ENCODE data around the gene LRRC41. TPM values are rescaled to one million over a fixed set of nuclear protein-coding genes. Genes with fewer than 3 reads are reported as not detected.

The LRRC41 gene
- total and polyA plus RNA-seq, 10 donors, result 13.3 to 57.2 (median 40.7) TPM

DNA sequence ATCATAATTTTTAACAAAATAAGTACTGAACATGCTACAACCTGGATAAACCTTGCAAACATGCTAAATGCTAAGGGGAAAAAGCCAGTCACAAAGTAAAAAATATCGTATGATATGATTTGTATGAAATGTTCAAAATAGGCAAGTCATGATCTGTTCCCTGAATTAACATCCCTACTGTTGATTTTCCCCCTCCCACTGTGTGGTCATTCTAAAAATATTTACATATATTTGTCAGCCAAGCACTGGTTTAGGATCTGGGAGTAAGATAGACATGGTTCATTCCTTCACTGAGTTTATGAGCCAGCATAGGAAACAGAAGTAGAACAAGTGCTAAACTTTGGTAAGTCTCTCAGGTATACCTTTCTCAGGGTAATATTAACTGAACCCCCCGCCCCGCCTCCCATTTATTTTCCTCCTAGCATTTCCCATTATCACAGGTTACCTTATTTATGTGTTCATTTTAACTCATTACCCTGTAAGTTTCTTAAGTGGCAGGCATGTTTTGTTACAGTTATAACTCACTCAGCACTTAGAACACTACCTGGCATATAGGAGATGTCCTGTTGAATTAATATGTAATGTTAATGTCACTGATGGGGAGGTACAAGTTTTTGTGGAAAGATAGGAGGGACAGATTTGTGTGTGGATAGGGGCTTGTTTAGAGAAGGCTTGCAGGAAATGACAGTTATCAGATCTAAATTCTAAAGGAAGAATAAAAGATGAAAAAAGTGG lies 12.4 kb upstream of the LRRC41 start:
- peaks cover 3 to 83% (median 67%) of the 10 kb centered on the region in 6 donors for H3K36me3 ChIP-seq

GRCh38 chr1:46310321-46310720 lies 6.9 kb upstream of the LRRC41 start:
- intact Hi-C loops (cut with DNase I; ENCODE audit: low total_unique reads), result no loop called here
- H3K4me3 ChIP-seq, result no peak overlapping the region
- DNase-seq, result no peak
- H3K27me3 ChIP-seq (replicated peaks in 1 of 7), result no peaks in the 10 kb centered on the region
- peaks cover 3 to 82% (median 59%) of the 10 kb centered on the region in 6 donors for H3K36me3 ChIP-seq
- TF ChIP-seq POLR2A (IDR thresholded peaks at IDR 0.05), result no peak
- TF ChIP-seq, protein P1, sequence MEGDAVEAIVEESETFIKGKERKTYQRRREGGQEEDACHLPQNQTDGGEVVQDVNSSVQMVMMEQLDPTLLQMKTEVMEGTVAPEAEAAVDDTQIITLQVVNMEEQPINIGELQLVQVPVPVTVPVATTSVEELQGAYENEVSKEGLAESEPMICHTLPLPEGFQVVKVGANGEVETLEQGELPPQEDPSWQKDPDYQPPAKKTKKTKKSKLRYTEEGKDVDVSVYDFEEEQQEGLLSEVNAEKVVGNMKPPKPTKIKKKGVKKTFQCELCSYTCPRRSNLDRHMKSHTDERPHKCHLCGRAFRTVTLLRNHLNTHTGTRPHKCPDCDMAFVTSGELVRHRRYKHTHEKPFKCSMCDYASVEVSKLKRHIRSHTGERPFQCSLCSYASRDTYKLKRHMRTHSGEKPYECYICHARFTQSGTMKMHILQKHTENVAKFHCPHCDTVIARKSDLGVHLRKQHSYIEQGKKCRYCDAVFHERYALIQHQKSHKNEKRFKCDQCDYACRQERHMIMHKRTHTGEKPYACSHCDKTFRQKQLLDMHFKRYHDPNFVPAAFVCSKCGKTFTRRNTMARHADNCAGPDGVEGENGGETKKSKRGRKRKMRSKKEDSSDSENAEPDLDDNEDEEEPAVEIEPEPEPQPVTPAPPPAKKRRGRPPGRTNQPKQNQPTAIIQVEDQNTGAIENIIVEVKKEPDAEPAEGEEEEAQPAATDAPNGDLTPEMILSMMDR (IDR thresholded peaks at IDR 0.05 in 8 of 11, conservative IDR thresholded peaks at IDR 0.05 in 3 of 11), result no peak
- TF ChIP-seq POLR2AphosphoS5 (IDR thresholded peaks at IDR 0.05), result no peak
- WGBS, 5 donors, result 96 to 98% (median 98%) methylated on average over 4 of the region's 4 CpGs
- H3K27ac ChIP-seq, result no peak overlapping the region
- peaks cover 5 to 48% (median 36%) of the 10 kb centered on the region in 6 donors for H3K4me1 ChIP-seq
- no peaks in the 10 kb centered on the region for H3K9me3 ChIP-seq

More for the DNA sequence above, 12.4 kb upstream of the LRRC41 start:
- 84 to 95% (median 91%) methylated on average over 3 of the region's 3 CpGs for WGBS, 5 donors
- H3K27ac ChIP-seq, result no peak overlapping the region
- H3K4me3 ChIP-seq, result no peak overlapping the region
- no peaks in the 10 kb centered on the region for H3K9me3 ChIP-seq
- no peaks in the 10 kb centered on the region for H3K27me3 ChIP-seq (replicated peaks in 1 of 7)
- TF ChIP-seq, protein P1 (IDR thresholded peaks at IDR 0.05 in 8 of 11, conservative IDR thresholded peaks at IDR 0.05 in 3 of 11), result no peak
- TF ChIP-seq POLR2AphosphoS5 (IDR thresholded peaks at IDR 0.05), result no peak
- no peak for TF ChIP-seq POLR2A (IDR thresholded peaks at IDR 0.05)
- intact Hi-C loops (cut with DNase I; ENCODE audit: low total_unique reads), result no loop called here
- no peak for DNase-seq
- H3K4me1 ChIP-seq, result no peaks in the 10 kb centered on the region

DNA sequence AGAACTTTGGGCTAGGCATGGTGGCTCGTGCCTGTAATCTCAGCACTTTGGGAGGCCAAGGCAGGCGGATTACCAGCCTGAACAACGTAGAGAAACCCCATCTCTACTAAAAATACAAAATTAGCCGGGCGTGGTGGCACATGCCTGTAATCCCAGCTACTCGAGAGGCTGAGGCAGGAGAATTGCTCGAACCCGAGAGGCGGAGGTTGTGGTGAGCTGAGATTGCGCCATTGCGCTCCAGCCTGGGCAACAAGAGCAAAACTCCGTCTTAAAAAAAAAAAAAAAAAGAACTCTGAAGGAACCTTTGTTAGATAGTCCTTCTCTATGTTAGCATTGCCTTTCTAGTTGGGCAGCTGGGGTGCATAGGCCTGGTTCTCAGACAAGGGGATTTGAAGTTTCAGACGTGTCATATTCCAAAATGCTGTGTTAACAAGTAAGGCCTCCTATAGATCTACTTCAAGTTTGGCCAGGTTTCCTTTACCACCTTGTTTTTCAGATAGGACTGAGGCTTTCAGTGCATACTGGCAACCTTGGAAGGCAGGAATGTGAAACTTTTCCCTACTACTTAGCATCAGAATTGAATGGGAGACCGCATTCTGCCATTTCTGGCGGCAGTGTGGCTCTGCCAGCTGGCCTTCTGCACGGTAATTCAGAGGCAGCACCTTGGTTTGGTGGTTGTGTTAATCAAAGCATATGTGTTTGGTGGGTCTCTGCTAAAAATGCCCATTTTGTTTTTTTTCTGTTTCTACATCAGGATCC lies 6.2 kb upstream of the LRRC41 start:
- Histone ChIP-seq H3K4me1 (peaks cover 12 to 55% (median 43%) of the 10 kb centered on the region in 6 donors), H3K36me3 (peaks cover 3 to 74% (median 51%) of the 10 kb centered on the region in 6 donors), H3K4me3 (no peak overlapping the region), H3K27ac (peak overlapping the region in 1 of 8 donors; percentile 33), H3K9me3 (no peaks in the 10 kb centered on the region), H3K27me3 (replicated peaks in 1 of 7) (no peaks in the 10 kb centered on the region)
- DNase-seq, result no peak
- WGBS, 5 donors, result 76 to 90% (median 84%) methylated on average over 16 of the region's 16 CpGs
- intact Hi-C loops (cut with DNase I; ENCODE audit: low total_unique reads), result no loop called here
- TF ChIP-seq, protein P1 (IDR thresholded peaks at IDR 0.05 in 8 of 11, conservative IDR thresholded peaks at IDR 0.05 in 3 of 11), result no peak
- no peak for TF ChIP-seq POLR2AphosphoS5 (IDR thresholded peaks at IDR 0.05)
- no peak for TF ChIP-seq POLR2A (IDR thresholded peaks at IDR 0.05)

- intact Hi-C loops (cut with DNase I; ENCODE audit: low total_unique reads), result no loop called here
Observed at GRCh38 chr1:46306159-46306530, 2.7 kb upstream of the LRRC41 start.

More at GRCh38 chr1:46306159-46306530, 2.7 kb upstream of the LRRC41 start:
- Histone ChIP-seq H3K36me3 (peaks cover 2 to 40% (median 17%) of the 10 kb centered on the region in 6 donors), H3K4me3 (peak overlapping the region in 1 of 8 donors; percentile 8), H3K27ac (no peak overlapping the region), H3K4me1 (peaks cover 20 to 79% (median 57%) of the 10 kb centered on the region in 6 donors), H3K9me3 (no peaks in the 10 kb centered on the region), H3K27me3 (replicated peaks in 1 of 7) (no peaks in the 10 kb centered on the region)
- 90 to 97% (median 94%) methylated on average over 8 of the region's 8 CpGs for WGBS, 5 donors
- TF ChIP-seq POLR2A (IDR thresholded peaks at IDR 0.05) (no peak), POLR2AphosphoS5 (IDR thresholded peaks at IDR 0.05) (no peak)
- DNase-seq, result no peak

All from spleen (tissue), 11 donors.